ENCODE results near the gene C1QTNF6. TPM values are rescaled to one million over a fixed set of nuclear protein-coding genes. Genes with fewer than 3 reads are reported as not detected.

C1QTNF6 gene
- polyA plus RNA-seq, 1 donor (not counting 4 experiments of a cell fraction or from before 2014, with no cell fraction given) = 17.1 TPM

GRCh38 chr22:37211866-37212173 lies 23.8 kb upstream of the C1QTNF6 start:
- TF ChIP-seq CTCF (optimal IDR thresholded peaks at IDR 0.05 in 1 of 3, IDR thresholded peaks at IDR 0.05 in 1 of 3, conservative IDR thresholded peaks at IDR 0.05 in 1 of 3; ENCODE audit: extremely low read depth in 1 of 3, insufficient read depth in 2 of 3, low read length in 3 of 3) = no peak
- no peak for TF ChIP-seq EZH2 (IDR thresholded peaks at IDR 0.05; ENCODE audit: low read length)
- dilution Hi-C loops (cut with MboI; ENCODE audit: extremely low pct_ligation_motif_present, low sequenced_read_pairs) = no loop called here
- Histone ChIP-seq H3K27me3 (ENCODE audit: control insufficient read depth, extremely low read depth, insufficient read depth, low read length) (peaks cover 31% of the 10 kb centered on the region), H3K4me1 (ENCODE audit: control insufficient read depth, extremely low read depth, insufficient read depth, low read length) (no peaks in the 10 kb centered on the region), H3K4me3 (ENCODE audit: control insufficient read depth in 2 of 3, extremely low read depth in 1 of 3, insufficient read depth in 2 of 3, low read depth in 1 of 3, low read length in 3 of 3) (no peak overlapping the region), H3K79me2 (ENCODE audit: control insufficient read depth, insufficient read depth, low read length) (no peaks in the 10 kb centered on the region), H3K36me3 (ENCODE audit: control insufficient read depth in 2 of 2, extremely low read depth in 1 of 2, insufficient read depth in 2 of 2, low read length in 2 of 2) (no peaks in the 10 kb centered on the region), H2AFZ (ENCODE audit: control insufficient read depth, low read length) (no peak overlapping the region), H3K4me2 (ENCODE audit: control insufficient read depth, extremely low read depth, insufficient read depth, low read depth, low read length) (no peak overlapping the region), H3K27ac (ENCODE audit: control insufficient read depth, insufficient read depth, low read length) (no peak overlapping the region), H3K9ac (ENCODE audit: control insufficient read depth, extremely low read depth, insufficient read depth, low read length) (no peak overlapping the region), H3K9me1 (ENCODE audit: control insufficient read depth, extremely low read depth, insufficient read depth, low read length) (no peaks in the 10 kb centered on the region), H3K9me3 (ENCODE audit: control insufficient read depth, low read depth, low read length) (no peaks in the 10 kb centered on the region), H4K20me1 (ENCODE audit: control insufficient read depth, extremely low read depth, insufficient read depth, low read length) (no peaks in the 10 kb centered on the region)
- no peak for DNase-seq (ENCODE audit: low read depth, low spot score)
- no peak for FAIRE-seq

DNA sequence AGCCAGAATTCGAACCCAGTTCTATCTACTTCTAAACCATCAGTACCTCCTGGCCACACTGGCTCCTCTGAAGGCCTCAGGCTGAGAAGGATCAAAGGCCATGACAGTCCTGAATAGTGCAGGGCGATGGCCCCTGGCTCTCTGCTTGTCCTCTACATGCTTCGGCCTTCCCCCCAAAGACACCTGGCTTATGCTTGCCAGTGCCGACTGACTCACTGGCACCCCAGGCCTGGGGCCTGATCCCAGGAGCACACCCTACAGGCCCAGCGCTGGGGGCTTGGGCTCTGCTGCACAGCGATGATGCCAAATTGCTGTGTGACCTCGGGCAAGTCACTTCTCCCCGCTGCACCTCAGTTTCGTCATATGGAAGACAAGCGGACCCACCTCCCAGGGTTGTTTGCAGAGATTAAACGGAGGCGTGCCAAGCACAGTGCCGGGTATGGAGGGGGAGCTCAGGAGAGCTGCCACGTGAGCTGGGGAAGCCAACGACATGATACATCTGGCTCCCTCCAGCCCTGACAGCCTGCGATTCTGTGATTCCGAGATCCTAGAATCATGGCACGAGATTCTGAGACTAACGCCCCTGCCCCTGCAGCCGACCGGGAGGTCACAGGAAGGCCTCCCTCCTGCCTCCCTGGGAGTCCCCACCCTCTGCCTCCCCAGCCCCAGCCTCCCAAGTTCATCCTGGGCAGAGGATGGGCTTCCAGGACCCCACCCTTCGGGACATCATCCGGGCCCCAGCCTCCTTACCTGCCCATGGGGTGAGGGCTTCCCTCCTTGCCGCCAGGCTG lies 23.2 kb upstream of the C1QTNF6 start:
- FAIRE-seq (no peak), DNase-seq (ENCODE audit: low read depth, low spot score) (no peak)
- Histone ChIP-seq H3K79me2 (ENCODE audit: control insufficient read depth, insufficient read depth, low read length) (no peaks in the 10 kb centered on the region), H3K4me3 (ENCODE audit: control insufficient read depth in 2 of 3, extremely low read depth in 1 of 3, insufficient read depth in 2 of 3, low read depth in 1 of 3, low read length in 3 of 3) (no peak overlapping the region), H3K4me1 (ENCODE audit: control insufficient read depth, extremely low read depth, insufficient read depth, low read length) (no peaks in the 10 kb centered on the region), H3K9me1 (ENCODE audit: control insufficient read depth, extremely low read depth, insufficient read depth, low read length) (no peaks in the 10 kb centered on the region), H3K36me3 (ENCODE audit: control insufficient read depth in 2 of 2, extremely low read depth in 1 of 2, insufficient read depth in 2 of 2, low read length in 2 of 2) (no peaks in the 10 kb centered on the region), H4K20me1 (ENCODE audit: control insufficient read depth, extremely low read depth, insufficient read depth, low read length) (no peaks in the 10 kb centered on the region), H3K4me2 (ENCODE audit: control insufficient read depth, extremely low read depth, insufficient read depth, low read depth, low read length) (no peak overlapping the region), H2AFZ (ENCODE audit: control insufficient read depth, low read length) (no peak overlapping the region), H3K9ac (ENCODE audit: control insufficient read depth, extremely low read depth, insufficient read depth, low read length) (no peak overlapping the region), H3K27me3 (ENCODE audit: control insufficient read depth, extremely low read depth, insufficient read depth, low read length) (peaks cover 31% of the 10 kb centered on the region), H3K27ac (ENCODE audit: control insufficient read depth, insufficient read depth, low read length) (no peak overlapping the region), H3K9me3 (ENCODE audit: control insufficient read depth, low read depth, low read length) (no peaks in the 10 kb centered on the region)
- dilution Hi-C loops (cut with MboI; ENCODE audit: extremely low pct_ligation_motif_present, low sequenced_read_pairs) = no loop called here
- no peak for TF ChIP-seq EZH2 (IDR thresholded peaks at IDR 0.05; ENCODE audit: low read length)

All from keratinocyte (primary cell).